Liver (tissue), 9 donors: ENCODE data around the gene TAF8. TPM values are rescaled to one million over a fixed set of nuclear protein-coding genes. Genes with fewer than 3 reads are reported as not detected.

ENCODE experiments used
- DNase-seq: peaks from one replicate; pipeline ENCODE4 v3.0.0-alpha.2; 2017; ENCODE audit warnings: low spot score
- H3K27ac ChIP-seq, 2 donors: one replicate each; pipeline ENCODE4 v1.7.0; 2013; ENCODE audit warnings: inconsistent platforms in 2 of 2, low read length in 2 of 2, control low read depth in 1 of 2, low read depth in 1 of 2, mild to moderate bottlenecking in 1 of 2
- H3K27me3 ChIP-seq, 4 donors: one replicate each; pipeline versions ENCODE4 v1.6.1 to v1.7.0; 2013; ENCODE audit warnings: low read length in 3 of 4, inconsistent platforms in 1 of 4, mild to moderate bottlenecking in 1 of 4, moderate library complexity in 1 of 4; ENCODE audit not compliant: control insufficient read depth in 4 of 4, insufficient read depth in 4 of 4
- H3K36me3 ChIP-seq, 4 donors: one replicate each; pipeline versions ENCODE4 v1.6.1 to v1.7.0; 2013; ENCODE audit warnings: low read length in 3 of 4, mild to moderate bottlenecking in 3 of 4, low read depth in 1 of 4, moderate library complexity in 1 of 4; ENCODE audit not compliant: control insufficient read depth in 4 of 4, insufficient read depth in 3 of 4
- H3K4me1 ChIP-seq, 4 donors: one replicate each; pipeline versions ENCODE4 v1.6.1 to v1.7.0; 2013; ENCODE audit warnings: low read length in 3 of 4, mild to moderate bottlenecking in 3 of 4, moderate library complexity in 1 of 4; ENCODE audit not compliant: control insufficient read depth in 4 of 4, insufficient read depth in 4 of 4
- H3K4me3 ChIP-seq, 3 donors: one replicate each; pipeline versions ENCODE4 v1.6.1 to v1.7.0; 2013; ENCODE audit warnings: low read length in 3 of 3, control low read depth in 1 of 3, low read depth in 1 of 3, mild to moderate bottlenecking in 1 of 3
- H3K9ac ChIP-seq, 2 donors: one replicate each; pipeline ENCODE4 v1.7.0; 2013; ENCODE audit warnings: low read length in 2 of 2, mild to moderate bottlenecking in 2 of 2, moderate library complexity in 2 of 2, control low read depth in 1 of 2, low read depth in 1 of 2
- H3K9me3 ChIP-seq, 4 donors: one replicate each; pipeline versions ENCODE4 v1.6.1 to v1.7.0; 2013; ENCODE audit warnings: low read length in 3 of 4; ENCODE audit not compliant: control insufficient read depth in 4 of 4
- CTCF ChIP-seq: fragments of 150-350 bp; IDR thresholded peaks from 2 replicates; pipeline ENCODE4 v1.5.1; 2017; ENCODE audit warnings: improper control_type of control experiment, low read depth, low read length; ENCODE audit not compliant: missing input control
- EGR1 ChIP-seq, 2 donors: IDR thresholded peaks; 2 replicates each; pipeline ENCODE4 v1.6.1; 2016 to 2018; ENCODE audit warnings: antibody characterized with exemption in 2 of 2, low read depth in 2 of 2
- FOXA1 ChIP-seq: IDR thresholded peaks from 2 replicates; pipeline ENCODE4 v1.6.1; 2016; ENCODE audit warnings: antibody characterized with exemption
- FOXA2 ChIP-seq: IDR thresholded peaks from 2 replicates; pipeline ENCODE4 v1.6.1; 2016; ENCODE audit warnings: antibody characterized with exemption
- GABPA ChIP-seq, 2 donors: IDR thresholded peaks in 1 of 2; conservative IDR thresholded peaks in 1 of 2; 2 replicates each; pipeline ENCODE4 v1.6.1; 2016; ENCODE audit warnings: antibody characterized with exemption in 2 of 2, mild to moderate bottlenecking in 1 of 2, moderate library complexity in 1 of 2
- HNF4A ChIP-seq, 2 donors: conservative IDR thresholded peaks; 2 replicates each; pipeline ENCODE4 v1.6.1; 2016; ENCODE audit warnings: antibody characterized with exemption in 2 of 2, mild to moderate bottlenecking in 2 of 2
- HNF4G ChIP-seq: IDR thresholded peaks from 2 replicates; pipeline ENCODE4 v1.6.1; 2016; ENCODE audit warnings: antibody characterized with exemption
- JUND ChIP-seq, 2 donors: IDR thresholded peaks; 2 replicates each; pipeline ENCODE4 v1.6.1; 2016; ENCODE audit warnings: antibody characterized with exemption in 2 of 2
- MAX ChIP-seq: IDR thresholded peaks from 2 replicates; pipeline ENCODE4 v1.6.1; 2016; ENCODE audit warnings: antibody characterized with exemption
- NR2F2 ChIP-seq: IDR thresholded peaks from 2 replicates; pipeline ENCODE4 v1.6.1; 2016; ENCODE audit warnings: antibody characterized with exemption
- RAD21 ChIP-seq, 2 donors: IDR thresholded peaks; 2 replicates each; pipeline ENCODE4 v1.6.1; 2016; ENCODE audit warnings: antibody characterized with exemption in 2 of 2, mild to moderate bottlenecking in 2 of 2
- REST ChIP-seq: IDR thresholded peaks from 2 replicates; pipeline ENCODE4 v1.6.1; 2016; ENCODE audit warnings: antibody characterized with exemption, mild to moderate bottlenecking
- RXRA ChIP-seq, 2 donors: IDR thresholded peaks; 2 replicates each; pipeline ENCODE4 v1.6.1; 2017 to 2018; ENCODE audit warnings: antibody characterized with exemption in 2 of 2, mild to moderate bottlenecking in 1 of 2
- SP1 ChIP-seq: IDR thresholded peaks from 2 replicates; pipeline ENCODE4 v1.6.1; 2018; ENCODE audit warnings: antibody characterized with exemption, mild to moderate bottlenecking
- TAF1 ChIP-seq: conservative IDR thresholded peaks from 2 replicates; pipeline ENCODE4 v1.6.1; 2016; ENCODE audit warnings: antibody characterized with exemption, mild to moderate bottlenecking
- ZBTB33 ChIP-seq: IDR thresholded peaks from 2 replicates; pipeline ENCODE4 v1.6.1; 2016; ENCODE audit warnings: antibody characterized with exemption
- WGBS: extraction: QIAGEN DNeasy Blood & Tissue Kit; methylation state at CpG from one replicate; pipeline ENCODE4 v1.1.7; 2013; 5-methylcytosine and 5-hydroxymethylcytosine counted together
- polyA plus RNA-seq, 2 donors: library from polyadenylated mRNA; stranded (reverse) in 1 of 2; unstranded in 1 of 2; fragments of 200-250 nt in 1 of 2; fragments of >200 nt in 1 of 2; fragmentation: Nextera tagmentation in 1 of 2; extraction: Ambion mirVana in 1 of 2; gene quantifications; one replicate each; pipeline versions ENCODE4 v1.2.1 to v1.2.3, GENCODE V29; 2013 to 2015
- total RNA-seq, 2 donors: library from RNA; depleted of rRNA; stranded (reverse); fragments of >200 nt; gene quantifications; one replicate each; pipeline ENCODE4 v1.2.3, GENCODE V29; 2014
- TF ChIP-seq, protein P1 (sequence below): IDR thresholded peaks from 2 replicates; pipeline ENCODE4 v1.6.1; 2016; ENCODE audit warnings: antibody characterized with exemption
- donor health status: healthy.
- donor health status: healthy.
- donor health status: healthy.
- donor health status: healthy.
- donor health status: healthy.

TAF8 gene
- total and polyA plus RNA-seq, 4 donors = 3.9 to 11.3 (median 7.4) TPM

DNA sequence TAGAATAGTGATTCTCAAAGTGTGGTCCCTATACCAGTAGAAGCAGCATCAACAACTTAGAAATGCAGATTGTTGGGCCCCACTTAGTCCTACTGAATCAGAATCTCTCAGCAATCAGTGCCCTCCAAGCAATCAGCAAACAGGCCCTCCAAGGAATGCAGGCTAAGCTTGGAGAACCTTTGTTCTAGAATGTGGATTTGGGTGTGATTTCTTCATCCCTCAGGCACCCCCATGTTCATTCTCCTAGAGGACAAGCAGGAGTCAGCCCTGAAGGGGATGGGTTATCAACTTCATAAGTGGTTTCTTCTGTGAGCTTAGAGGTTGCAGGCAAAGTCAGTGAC lies 40.5 kb upstream of the TAF8 start:
- Histone ChIP-seq H3K36me3 (no peaks in the 10 kb centered on the region), H3K27ac (no peak overlapping the region), H3K4me1 (no peaks in the 10 kb centered on the region), H3K9me3 (no peaks in the 10 kb centered on the region), H3K27me3 (no peaks in the 10 kb centered on the region), H3K9ac (no peak overlapping the region), H3K4me3 (no peak overlapping the region)
- TF ChIP-seq NR2F2 (no peak), RAD21 (IDR thresholded peaks at IDR 0.05) (no peak), MAX (no peak), FOXA1 (no peak), ZBTB33 (no peak), EGR1 (IDR thresholded peaks at IDR 0.05; ENCODE audit: low read depth in 2 of 2) (no peak), JUND (IDR thresholded peaks at IDR 0.05) (no peak), REST (no peak)
- TF ChIP-seq, protein P1, sequence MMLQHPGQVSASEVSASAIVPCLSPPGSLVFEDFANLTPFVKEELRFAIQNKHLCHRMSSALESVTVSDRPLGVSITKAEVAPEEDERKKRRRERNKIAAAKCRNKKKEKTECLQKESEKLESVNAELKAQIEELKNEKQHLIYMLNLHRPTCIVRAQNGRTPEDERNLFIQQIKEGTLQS = no peak
- no peak for DNase-seq

- Histone ChIP-seq H3K9me3 (no peaks in the 10 kb centered on the region), H3K4me1 (no peaks in the 10 kb centered on the region), H3K4me3 (no peak overlapping the region), H3K9ac (no peak overlapping the region), H3K27ac (no peak overlapping the region), H3K36me3 (no peaks in the 10 kb centered on the region), H3K27me3 (no peaks in the 10 kb centered on the region)
- DNase-seq = no peak
- 54% methylated on average over 11 of the region's 11 CpGs for WGBS
- TF ChIP-seq EGR1 (IDR thresholded peaks at IDR 0.05; ENCODE audit: low read depth in 2 of 2) (no peak), SP1 (no peak), CTCF (no peak), HNF4A (conservative IDR thresholded peaks at IDR 0.05) (no peak), NR2F2 (no peak), HNF4G (no peak), TAF1 (no peak), GABPA (IDR thresholded peaks at IDR 0.05 in 1 of 2, conservative IDR thresholded peaks at IDR 0.05 in 1 of 2) (no peak), MAX (no peak), ZBTB33 (no peak), RAD21 (IDR thresholded peaks at IDR 0.05) (no peak), FOXA1 (no peak), JUND (IDR thresholded peaks at IDR 0.05) (no peak), RXRA (IDR thresholded peaks at IDR 0.05) (no peak), FOXA2 (no peak)
- TF ChIP-seq, protein P1 = no peak
These were observed 40.0 kb upstream of the TAF8 start for GRCh38 chr6:42010185-42010891.
